H1 (cell line): ENCODE measurements around the gene SPATA7. TPM values are rescaled to one million over a fixed set of nuclear protein-coding genes. Genes with fewer than 3 reads are reported as not detected.

Experiments used
- CHD7 ChIP-seq: fragments of 300-600 bp; sonication (generic); IDR thresholded peaks from 2 replicates; pipeline ENCODE4 v1.7.1; 2012; ENCODE audit warnings: low read length, moderate library complexity, mild to moderate bottlenecking, inconsistent platforms; ENCODE audit not compliant: insufficient replicate concordance
- FOSL1 ChIP-seq: IDR thresholded peaks from 2 replicates; pipeline ENCODE4 v1.6.1; 2011; ENCODE audit warnings: mild to moderate bottlenecking, low read depth, low read length, moderate library complexity; ENCODE audit not compliant: insufficient read depth
- HDAC6 ChIP-seq: IDR thresholded peaks from one replicate; pipeline ENCODE4 v1.7.1; 2012; ENCODE audit warnings: low read depth, mild to moderate bottlenecking, inconsistent platforms, low read length, moderate library complexity
- KDM1A ChIP-seq: fragments of 200-600, 300-600 bp; sonication (generic); IDR thresholded peaks from 2 replicates; pipeline ENCODE4 v1.7.1; 2016; ENCODE audit warnings: mild to moderate bottlenecking, low read length, borderline replicate concordance
- MAX ChIP-seq: IDR thresholded peaks from 2 replicates; pipeline ENCODE4 v1.6.1; 2012; ENCODE audit warnings: inconsistent platforms
- SIX5 ChIP-seq: IDR thresholded peaks from 2 replicates; pipeline ENCODE4 v1.6.1; 2011; ENCODE audit warnings: mild to moderate bottlenecking, low read depth, low read length
- polyA plus RNA-seq, 7 experiments: library from polyadenylated mRNA; depleted of rRNA in 3 of 7; stranded (reverse) in 5 of 7; unstranded in 2 of 7; fragments of >200 nt in 5 of 7; fragments of 200-250 nt in 2 of 7; gene quantifications; 1 replicate in 5 of 7; 2 replicates in 1 of 7; 4 replicates in 1 of 7; pipeline versions ENCODE4 v1.2.1 to v1.2.3, GENCODE V29; 2011 to 2013; ENCODE audit warnings: missing spikeins in 2 of 7, mixed read lengths in 2 of 7
- total RNA-seq: library from RNA; stranded (reverse); fragmentation: NEBNext Ultra II Directional; extraction: Animal tissue kit (Norgen Biotek cat#: 25700); gene quantifications from 2 replicates; pipeline ENCODE4 v1.2.1, GENCODE V29; 2021

Gene SPATA7
- total and polyA plus RNA-seq, 2 of the 8 experiments (the other 6 are each of a cell fraction or from before 2014, with no cell fraction given) = 3.8 to 6.7 TPM

- TF ChIP-seq CHD7 (no peak), KDM1A (no peak), SIX5 (no peak), FOSL1 (no peak), HDAC6 (no peak), MAX (no peak)
Measured at GRCh38 chr14:88411039-88411438, 25.6 kb downstream of the SPATA7 start (continued).
